RWPE1 (cell line): ENCODE results near the gene ATPAF2.

Experiments
- CTCF ChIA-PET: fragments of 350-600 bp; sonication (Branson Sonifier 250); formaldehyde crosslinking; extraction: SDS; loops from one replicate; lab custom pipeline; 2021; lab: Yijun Ruan, JAX
- POLR2A ChIA-PET: fragments of 400-600 bp; formaldehyde crosslinking; extraction: SDS; loops from one replicate; lab custom pipeline; 2020; ENCODE audit warnings: antibody characterized with exemption; ENCODE audit not compliant: low non-redundant PET; lab: Yijun Ruan, JAX
- DNase-seq: peaks from one replicate; pipeline ENCODE4 v3.0.0; 2012; ENCODE audit warnings: low spot score
- H3K27ac ChIP-seq: fragments of 450-650 bp; 2 replicates; pipeline ENCODE4 v1.5.1; 2017
- TF ChIP-seq, protein P1 (sequence below): fragments of 450-650 bp; conservative IDR thresholded peaks from 2 replicates; pipeline ENCODE4 v1.5.1; 2017; ENCODE audit warnings: low read depth, mild to moderate bottlenecking

The ATPAF2 gene

DNA sequence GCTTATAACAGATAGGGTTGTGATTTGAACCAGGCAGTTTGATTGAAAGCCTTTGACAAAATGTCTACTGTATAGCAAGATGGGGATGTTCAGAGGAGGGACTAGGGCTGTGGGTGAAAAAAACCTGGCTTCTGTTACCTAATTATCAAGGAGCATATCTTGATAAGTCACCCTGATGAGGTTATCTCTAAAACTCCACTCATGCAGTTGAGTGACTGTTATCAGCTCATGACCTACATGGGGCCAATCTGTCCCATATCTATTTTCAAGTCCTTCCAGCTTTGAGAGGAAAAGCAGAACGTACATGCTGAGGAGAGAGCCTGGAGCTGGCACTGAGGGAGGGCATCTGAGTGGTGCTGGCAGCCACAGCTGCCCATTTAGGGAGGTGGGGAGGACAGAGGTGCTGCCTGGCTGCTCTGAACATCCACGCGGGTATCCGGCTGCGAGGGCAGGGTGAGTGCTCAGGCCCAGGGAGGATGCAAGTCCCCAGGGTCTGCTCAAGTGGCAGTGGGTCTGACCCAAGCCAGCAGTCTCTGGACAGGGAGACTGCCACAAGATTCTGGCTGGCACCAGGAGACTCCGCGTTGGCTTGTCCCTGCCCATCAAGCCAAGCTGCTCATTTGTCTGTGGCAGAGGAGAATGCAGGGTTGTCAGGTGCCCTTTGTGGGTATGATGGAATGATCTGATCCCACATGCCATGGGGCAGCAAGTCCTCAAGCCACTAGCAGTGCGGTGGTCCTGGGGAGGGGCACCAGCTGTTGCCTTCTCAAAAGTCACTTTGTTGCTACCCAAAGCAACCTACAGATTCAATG, 29.2 kb downstream of the ATPAF2 start:
- no peak overlapping the region for H3K27ac ChIP-seq
- ChIA-PET POLR2A (no interaction called here), CTCF (no interaction called here)
- TF ChIP-seq, protein P1, sequence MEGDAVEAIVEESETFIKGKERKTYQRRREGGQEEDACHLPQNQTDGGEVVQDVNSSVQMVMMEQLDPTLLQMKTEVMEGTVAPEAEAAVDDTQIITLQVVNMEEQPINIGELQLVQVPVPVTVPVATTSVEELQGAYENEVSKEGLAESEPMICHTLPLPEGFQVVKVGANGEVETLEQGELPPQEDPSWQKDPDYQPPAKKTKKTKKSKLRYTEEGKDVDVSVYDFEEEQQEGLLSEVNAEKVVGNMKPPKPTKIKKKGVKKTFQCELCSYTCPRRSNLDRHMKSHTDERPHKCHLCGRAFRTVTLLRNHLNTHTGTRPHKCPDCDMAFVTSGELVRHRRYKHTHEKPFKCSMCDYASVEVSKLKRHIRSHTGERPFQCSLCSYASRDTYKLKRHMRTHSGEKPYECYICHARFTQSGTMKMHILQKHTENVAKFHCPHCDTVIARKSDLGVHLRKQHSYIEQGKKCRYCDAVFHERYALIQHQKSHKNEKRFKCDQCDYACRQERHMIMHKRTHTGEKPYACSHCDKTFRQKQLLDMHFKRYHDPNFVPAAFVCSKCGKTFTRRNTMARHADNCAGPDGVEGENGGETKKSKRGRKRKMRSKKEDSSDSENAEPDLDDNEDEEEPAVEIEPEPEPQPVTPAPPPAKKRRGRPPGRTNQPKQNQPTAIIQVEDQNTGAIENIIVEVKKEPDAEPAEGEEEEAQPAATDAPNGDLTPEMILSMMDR = no peak
- DNase-seq = no peak

DNA sequence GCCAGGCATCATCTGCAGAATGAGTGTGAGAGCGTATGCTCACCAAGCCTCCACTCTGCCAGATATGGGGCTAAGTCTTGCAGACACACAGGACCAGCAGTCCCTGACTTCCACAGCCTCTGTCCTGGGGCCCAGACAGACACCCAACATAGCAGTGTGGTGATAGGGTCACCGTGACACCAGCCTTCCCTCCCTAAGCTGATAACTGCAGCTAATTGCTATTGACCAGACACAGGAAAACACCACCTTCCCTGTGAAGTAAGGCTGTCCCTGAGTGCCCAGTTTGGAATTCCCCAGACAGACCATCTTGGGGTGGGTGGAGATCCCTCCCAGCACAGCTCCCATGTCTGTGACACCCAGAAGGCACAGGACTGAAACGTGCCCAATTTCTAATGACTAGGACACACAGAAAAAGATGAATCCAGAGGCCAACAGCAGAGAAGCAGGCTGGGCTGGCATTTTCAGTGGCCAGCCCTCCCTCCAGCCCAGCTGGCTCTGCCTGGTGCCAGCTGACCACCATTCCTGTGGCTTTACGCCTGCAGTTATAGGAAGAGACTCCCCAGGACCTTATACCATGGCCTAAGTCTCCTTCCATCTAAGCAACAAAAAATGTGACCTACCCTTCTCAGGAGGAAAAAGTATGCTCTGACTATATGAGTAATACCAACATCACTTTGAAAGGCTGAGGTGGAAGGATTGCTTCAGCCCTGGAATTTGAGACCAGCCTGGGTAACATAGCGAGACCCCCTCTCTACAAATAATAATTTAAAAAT, 30.3 kb downstream of the ATPAF2 start:
- H3K27ac ChIP-seq = peak overlapping the region; percentile 11; the same call in 1 of the 2 replicates
- ChIA-PET CTCF (interaction anchor here (0.6 kb wide), 2 partner anchors 43 to 78 kb away, joined by 3 read pairs; no protein-coding TSS in a partner anchor), POLR2A (no interaction called here)
- peak; percentile 28 for DNase-seq
- TF ChIP-seq, protein P1 = no peak

DNA sequence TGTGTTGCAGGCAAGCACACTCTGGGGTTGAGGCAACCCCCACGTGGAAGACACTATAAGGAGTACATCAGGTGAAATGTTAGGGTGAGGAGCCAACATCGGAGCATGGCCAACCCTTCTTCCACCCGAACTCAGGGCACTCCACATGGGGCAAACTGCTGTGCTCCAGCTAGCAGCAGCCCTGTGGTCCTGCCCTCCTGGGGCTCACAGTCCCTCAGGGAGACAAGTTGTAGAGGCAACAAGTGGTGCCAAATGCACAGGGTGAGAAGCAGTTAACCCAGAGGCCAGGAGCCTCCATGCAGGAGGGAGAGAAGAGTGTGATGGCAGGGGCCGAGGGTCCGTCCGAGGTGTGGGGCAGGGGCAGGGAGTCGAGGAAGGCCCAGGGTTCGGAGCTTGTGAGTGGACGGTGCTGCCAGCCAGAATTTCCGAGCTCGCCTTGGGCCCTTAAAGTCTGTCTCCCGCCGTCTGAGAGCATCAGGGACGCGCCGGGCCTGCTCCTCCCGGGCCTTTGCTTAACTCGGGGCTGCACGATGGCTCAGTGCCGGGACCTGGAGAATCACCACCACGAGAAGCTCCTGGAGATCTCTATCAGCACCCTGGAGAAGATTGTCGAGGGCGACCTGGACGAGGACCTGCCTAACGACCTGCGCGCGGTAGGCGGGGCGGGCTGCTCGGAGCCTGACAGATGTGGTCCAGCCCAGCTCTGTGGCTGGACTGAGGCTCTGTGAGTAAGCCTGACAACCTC, 32.3 kb downstream of the ATPAF2 start:
- DNase-seq = no peak
- H3K27ac ChIP-seq = peak overlapping the region; percentile 11; the same call in 1 of the 2 replicates
- CTCF ChIA-PET = no interaction called here
- POLR2A ChIA-PET = no interaction called here
- TF ChIP-seq, protein P1 = no peak

DNA sequence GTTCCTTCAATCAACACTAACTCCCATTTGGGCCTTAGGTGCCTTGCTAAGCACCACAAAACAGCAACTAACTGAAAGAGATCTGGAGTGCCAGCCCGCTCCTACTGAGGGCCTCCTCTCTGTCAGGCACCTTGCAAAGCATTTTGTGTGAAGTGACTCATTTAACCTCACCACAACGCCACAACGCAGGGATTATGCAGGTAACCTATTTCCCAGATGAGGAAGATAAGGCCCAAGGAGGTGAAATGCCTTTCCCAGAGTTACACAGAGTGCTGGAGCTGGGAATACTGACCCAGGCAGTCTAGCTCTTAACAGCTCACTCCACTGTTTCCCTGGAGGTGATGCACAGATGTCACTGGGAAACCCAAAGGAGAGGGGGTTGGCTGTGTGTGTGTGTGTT, 33.5 kb downstream of the ATPAF2 start:
- TF ChIP-seq, protein P1 = no peak
- ChIA-PET CTCF (interaction anchor here (0.7 to 1.1 kb wide), 2 partner anchors 8 to 119 kb away, joined by 3 read pairs; no protein-coding TSS in a partner anchor), POLR2A (no interaction called here)
- H3K27ac ChIP-seq = no peak overlapping the region
- no peak for DNase-seq

DNA sequence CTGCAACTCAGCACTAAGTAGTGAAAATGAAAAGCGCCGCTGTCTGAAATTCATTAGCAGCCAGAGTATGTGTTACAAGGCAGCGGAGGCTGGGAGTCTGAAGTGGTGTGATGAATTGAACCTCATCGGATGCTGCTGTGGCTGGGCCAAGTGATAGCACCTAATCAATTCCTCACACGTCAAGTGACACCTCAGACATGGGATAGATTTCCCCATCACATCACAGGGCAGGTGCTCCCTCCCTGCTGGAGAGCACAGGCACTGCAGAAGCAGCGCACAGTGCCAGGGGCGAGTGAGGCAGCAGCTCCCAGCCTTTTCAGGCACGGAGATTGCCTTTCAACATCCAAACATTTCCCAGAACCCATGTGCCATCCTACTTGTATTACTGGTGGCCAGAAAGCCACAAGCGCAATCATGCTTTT, 34.1 kb downstream of the ATPAF2 start:
- POLR2A ChIA-PET = no interaction called here
- CTCF ChIA-PET = interaction anchor here (0.7 to 1.1 kb wide), 3 partner anchors 9 to 119 kb away, joined by 3 to 4 read pairs (median 3); no protein-coding TSS in a partner anchor

More for the DNA sequence above, 34.1 kb downstream of the ATPAF2 start:
- TF ChIP-seq, protein P1 = no peak
- DNase-seq = no peak
- H3K27ac ChIP-seq = no peak overlapping the region
